Activated CD4-positive, alpha-beta T cell treated with anti-CD3 and anti-CD28 coated beads for 48 hours (primary cell): ENCODE results near the gene LILRA5.
"Not testable (repeated sequence)": the region's sequence is repeated elsewhere in the genome, so short reads cannot be mapped to it uniquely, and the experiment has no call there.

Experiments
- DNase-seq: peaks from one replicate; pipeline ENCODE4 v3.0.0-alpha.2; 2020

LILRA5 gene

GRCh38 chr19:54312436-54313377, at the start of gene LILRA5:
Gene LILRA5 (minus strand): TSS chr19:54313166. CDS start chr19:54313019, 147 bp downstream.
- no peak for DNase-seq

DNA sequence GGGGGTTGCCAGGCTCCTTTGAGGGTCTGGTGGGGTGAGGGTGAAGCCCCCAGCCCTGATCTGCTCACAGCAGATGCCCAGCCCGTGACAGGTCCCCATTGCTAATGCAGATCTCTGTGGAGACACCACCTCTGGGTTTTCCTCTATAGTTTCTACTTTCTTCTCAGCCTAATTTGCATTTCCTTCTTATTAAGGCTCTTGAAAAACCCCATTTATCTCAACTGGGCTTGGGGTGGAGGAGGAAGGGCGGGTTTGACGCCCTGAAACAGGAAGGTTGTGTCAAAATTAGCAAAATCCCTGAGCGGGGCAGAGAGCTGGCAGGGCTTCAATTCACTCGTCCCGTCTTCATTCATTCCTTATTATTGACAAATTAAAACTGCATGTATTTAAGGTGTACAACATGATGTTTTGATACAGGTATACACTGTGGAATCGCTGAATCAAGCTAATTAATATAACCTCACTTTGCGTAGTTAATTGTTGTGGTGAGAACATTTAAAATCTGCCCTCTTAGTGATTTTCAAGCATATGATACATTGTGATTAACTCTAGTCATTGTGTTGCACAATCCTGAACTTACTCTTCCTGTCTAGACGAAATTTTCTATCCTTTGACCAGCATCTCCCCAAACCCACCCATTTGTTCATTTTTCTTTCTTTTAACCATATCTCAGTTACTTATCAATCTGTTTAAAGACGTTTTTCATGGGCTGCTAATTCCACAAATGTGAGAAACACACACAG, 48.9 kb upstream of the LILRA5 start:
- not testable (repeated sequence) for DNase-seq

- peak; percentile 75 for DNase-seq
Measured at GRCh38 chr19:54359149-54359820, 46.3 kb upstream of the LILRA5 start.

DNA sequence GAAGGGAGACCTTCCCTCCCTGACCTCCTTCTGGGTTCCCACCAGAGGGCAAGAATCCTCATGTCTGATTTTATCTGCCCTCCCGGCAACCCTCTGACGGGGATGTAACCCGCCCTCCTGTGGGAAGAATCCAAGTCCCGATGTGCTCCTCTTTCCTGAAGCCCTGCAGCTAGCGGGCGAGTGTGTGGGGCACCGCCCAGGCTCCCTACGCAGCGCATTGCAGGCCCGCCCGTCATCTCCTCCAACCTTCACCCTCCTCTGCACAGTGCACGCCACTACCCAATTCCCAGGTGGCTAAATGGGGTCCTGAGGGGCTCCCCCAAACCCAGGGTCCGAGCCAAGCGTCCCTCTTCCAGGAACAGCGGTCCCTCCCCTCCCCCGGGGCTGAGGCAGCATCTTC, 44.4 kb upstream of the LILRA5 start:
- no peak for DNase-seq

GRCh38 chr19:54356444-54357056, 43.6 kb upstream of the LILRA5 start:
- DNase-seq: no peak

DNA sequence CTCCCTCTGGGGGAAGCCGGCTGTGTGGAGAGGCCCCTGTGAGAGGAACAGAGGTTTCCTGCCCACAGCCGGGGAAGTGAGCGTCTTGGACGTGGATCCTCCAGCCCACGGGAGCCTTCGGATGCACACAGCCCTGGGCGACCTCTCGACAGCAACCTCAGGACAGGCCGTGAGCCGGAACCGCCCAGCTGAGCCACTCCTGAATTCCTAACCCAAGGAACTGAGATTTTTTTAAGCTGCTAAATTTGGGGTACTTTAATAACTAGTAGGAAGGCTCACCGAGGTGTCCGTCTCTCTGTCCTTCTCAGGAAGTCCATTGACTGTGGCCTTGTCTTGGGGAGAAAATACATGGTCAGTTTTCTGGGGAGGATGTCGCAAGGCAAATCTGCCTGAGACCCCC, 42.7 kb upstream of the LILRA5 start:
- no peak for DNase-seq

DNA sequence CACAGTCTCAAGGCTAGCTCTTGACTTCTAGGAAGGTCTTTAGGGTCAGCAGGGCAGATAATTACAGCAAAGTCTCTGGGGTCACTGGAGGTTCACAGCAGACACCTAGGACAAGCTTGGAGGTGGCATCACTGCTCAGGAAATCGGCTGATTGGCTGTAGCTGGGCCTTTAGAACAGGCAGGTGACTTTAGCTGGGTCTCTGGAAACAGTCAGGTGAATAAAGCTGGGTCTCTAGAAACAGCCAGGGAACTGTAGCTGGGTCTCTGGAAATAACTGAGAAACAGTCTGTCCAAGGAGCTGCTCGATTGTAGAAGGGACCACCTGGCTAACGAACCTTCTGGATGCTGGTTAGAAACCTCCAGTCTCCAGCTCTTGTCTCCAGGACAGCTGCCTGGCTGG, 41.8 kb upstream of the LILRA5 start:
- no peak for DNase-seq

- DNase-seq: no peak
Measured at GRCh38 chr19:54352546-54352945, 39.6 kb upstream of the LILRA5 start.

GRCh38 chr19:54352041-54352440, 39.1 kb upstream of the LILRA5 start:
- DNase-seq: no peak

DNA sequence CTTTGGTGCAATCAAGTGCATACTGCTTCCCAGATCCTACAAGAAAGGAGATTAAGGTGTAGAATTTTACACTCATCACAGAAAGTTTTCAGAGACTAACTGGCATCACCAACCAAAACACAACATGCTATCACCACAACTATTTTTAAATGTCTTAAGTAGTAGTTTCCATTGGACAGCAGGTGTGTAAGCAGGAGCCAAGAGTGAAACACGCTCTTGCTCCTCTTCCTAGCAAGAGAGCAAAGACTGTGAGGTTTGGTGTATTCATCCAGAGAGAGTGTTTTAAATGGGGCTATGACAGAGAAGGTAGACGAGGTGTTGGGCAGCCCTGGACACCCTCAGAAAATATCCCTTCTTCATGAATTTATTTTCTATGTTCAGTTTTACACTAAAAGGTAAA, 38.5 kb upstream of the LILRA5 start:
- no peak for DNase-seq

- DNase-seq: no peak
Measured at GRCh38 chr19:54345938-54346386, 33.0 kb upstream of the LILRA5 start.

DNA sequence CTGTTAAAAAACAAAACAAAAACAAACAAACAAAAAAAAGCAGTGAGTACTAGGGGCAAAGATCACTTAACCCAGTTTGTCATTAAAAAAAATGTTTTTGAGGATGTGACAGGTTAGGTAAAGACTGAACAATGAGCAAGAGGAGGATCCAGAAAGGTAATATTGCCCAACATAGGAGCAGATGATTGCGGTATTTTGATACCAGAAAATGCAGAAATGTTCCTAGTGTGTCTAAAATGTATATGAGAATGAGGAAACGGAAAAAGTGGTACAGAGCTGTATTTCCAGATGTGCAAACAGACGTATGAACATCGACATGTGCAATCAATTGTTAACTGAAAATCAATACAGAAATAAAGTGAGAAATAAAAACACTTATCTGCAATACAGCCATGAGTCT, 30.9 kb upstream of the LILRA5 start:
- DNase-seq: no peak

- DNase-seq: no peak
Measured at GRCh38 chr19:54341295-54341694, 28.3 kb upstream of the LILRA5 start.

- DNase-seq: no peak
Measured at GRCh38 chr19:54339646-54340358, 26.8 kb upstream of the LILRA5 start.

DNA sequence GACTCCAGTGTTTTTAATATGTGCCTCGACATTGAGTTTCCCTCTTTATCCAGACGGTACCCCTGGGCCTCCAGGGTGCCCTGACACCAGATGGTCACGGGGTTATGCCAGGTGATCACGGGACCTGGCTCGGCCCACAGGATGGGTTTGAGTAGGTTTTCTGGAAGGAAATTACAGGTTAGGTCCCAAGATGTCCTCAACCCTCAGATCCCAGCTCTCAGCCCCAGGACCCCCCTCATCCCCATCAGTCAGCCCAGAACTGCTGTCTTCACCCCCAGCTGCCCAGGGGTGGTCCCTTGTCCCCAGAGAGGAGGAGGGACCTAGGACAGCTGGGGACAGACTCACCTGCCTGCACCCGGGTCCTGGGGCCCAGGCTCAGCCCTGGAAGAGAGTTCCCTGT, 25.6 kb upstream of the LILRA5 start:
- DNase-seq: no peak

GRCh38 chr19:54337858-54338230, 24.9 kb upstream of the LILRA5 start:
- no peak for DNase-seq

GRCh38 chr19:54336893-54337857, 24.2 kb upstream of the LILRA5 start:
- DNase-seq: no peak

- DNase-seq: no peak
Measured at GRCh38 chr19:54335979-54336892, 23.3 kb upstream of the LILRA5 start.

DNA sequence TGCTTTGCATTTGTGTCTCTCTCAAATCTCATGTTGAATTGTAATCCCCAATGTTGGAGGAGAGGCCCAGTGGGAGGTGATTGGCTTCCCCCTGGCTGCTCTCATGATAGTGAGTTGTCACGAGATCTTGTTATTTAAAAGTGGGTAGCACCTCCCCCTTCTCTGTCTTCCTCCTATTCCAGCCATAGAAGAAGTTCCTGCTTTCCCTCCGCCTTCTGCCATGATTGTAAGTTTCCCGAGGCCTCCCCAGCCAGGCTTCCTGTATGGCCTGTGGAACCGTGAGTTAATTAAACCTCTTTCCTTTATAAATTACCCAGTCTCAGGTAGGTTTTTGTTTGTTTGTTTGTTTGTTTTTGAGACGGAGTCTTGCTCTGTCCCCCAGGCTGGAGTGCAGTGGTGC, 22.2 kb upstream of the LILRA5 start:
- DNase-seq: no peak
